HS-5 (cell line): ENCODE data around the gene BDKRB2.
"Not testable (repeated sequence)": the region's sequence is repeated elsewhere in the genome, so short reads cannot be mapped to it uniquely, and the experiment has no call there.

ENCODE experiments used
- DNase-seq: peaks from one replicate; pipeline ENCODE4 v3.0.0-alpha.2; 2012; ENCODE audit warnings: low read depth

The BDKRB2 gene

DNA sequence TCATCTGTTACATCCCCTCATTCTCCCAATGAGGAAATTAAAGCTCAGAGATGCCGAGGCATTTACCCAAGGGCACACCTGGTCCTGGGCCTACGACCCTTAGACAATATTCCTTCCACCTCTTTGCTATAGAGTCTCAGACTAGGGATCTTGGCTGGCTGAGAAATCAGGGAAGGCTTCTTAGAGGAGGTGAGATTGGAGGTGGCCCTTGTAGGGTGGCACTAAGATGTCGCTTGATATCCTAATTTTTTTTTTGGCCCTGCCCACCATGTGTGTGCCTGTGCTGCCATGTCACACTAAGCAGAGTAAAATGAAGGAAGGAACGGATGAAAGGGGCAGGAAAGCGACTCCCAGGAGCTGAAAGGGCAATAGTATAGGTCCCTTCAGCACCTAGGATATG lies 20.6 kb downstream of the BDKRB2 start:
- no peak for DNase-seq

DNA sequence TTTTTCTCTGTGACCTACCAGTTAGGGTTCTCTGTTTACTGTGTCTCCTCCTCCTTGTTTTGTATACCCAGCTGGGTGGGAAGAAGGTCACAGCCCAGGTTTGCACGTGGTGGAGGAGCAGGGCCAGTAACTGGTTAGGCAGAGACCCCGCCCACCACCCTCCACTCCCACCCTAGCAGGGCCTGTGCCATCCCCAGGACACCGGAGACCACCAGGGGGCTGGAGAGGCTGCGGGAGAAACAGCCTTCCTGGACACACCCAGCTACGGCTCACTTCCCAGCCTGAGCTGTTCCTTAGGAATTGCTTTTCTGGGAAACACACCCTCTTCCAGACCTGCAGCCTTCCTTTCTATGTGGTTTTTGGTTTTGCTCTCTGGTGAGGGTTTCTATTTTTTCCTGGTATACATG lies 21.1 kb downstream of the BDKRB2 start:
- DNase-seq = peak; percentile 49

DNA sequence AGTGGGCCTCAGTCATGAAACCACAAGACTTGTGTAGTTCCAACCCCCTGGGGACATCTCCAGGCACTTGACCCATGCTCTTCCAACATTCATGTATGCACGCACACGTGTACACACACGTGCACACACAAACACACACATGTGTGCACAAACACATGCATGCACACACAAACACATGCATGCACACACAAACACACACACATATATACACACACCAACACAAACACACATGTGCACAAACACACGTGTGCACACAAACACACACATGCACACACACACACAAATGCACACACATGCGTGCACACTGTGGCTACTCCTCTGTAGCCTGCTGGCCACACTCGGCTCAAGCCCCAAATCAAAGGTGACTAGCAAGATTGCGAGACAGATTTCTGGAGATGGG lies 22.8 kb downstream of the BDKRB2 start:
- no peak for DNase-seq

DNA sequence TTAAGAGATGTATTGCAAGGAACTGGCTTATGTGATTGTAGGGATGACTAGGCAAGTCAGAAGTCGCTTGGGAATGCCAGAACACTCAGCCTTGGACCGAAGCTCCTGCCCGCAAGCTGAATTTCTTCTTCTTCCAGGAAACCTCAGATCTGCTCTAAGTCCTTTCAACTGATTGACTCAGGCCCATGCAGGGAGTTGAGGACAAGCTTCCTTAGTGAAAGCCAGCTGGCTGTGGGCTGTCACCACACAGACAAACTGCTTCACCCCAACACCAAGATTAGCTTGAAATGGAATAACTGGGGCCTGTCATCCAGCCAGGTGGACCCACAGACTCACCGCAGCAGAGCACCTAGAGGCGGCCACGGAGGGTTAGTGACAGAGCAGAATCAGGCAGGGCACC lies 24.7 kb downstream of the BDKRB2 start:
- DNase-seq = no peak

DNA sequence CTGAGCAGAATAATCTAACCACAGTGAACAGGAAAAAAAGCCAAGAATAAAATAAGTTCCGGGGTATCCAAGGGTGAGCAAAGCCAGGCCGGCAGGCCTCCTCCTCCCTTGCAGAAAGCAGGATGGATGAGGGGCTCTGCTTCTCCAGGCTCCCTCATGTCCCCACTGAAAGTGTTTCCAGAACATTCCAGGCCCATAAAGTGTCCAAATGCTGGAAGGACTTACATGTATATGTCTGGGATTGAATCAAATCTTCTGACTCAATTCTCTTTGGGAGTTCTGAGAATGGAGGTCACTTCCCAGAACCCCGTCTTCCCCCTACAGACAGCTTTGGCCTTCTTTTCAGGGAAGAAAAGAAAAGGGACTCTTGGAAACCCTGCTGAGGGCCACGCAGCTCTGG lies 26.4 kb downstream of the BDKRB2 start:
- no peak for DNase-seq

DNA sequence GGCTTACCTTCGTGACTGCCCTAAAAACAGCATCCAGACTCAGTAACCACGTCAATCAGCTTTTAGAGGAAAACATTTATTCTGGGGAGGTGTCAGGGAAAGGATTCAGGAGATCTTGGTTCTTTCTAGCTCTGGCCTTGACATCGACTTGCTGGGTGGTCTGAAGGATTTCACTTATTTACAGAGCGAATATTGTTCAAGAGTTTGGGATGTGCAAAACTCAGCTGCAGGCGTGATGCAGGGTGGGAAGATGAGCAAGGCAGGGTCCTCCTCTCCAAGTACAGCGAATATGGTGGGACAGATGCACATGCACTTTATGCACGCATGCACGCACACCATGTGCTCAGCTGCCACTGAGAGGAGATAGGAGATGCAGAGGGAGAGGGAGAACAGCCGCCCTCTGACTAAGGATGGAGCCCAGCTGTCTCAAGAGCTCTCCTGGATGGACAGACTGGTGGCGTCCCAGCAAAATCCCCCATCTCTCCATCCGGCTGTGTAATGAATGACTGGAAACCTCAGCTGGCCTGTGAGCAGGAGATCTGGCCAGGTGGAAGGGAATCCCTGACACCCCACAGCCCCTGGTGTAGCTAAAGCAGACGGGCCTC lies 27.0 kb downstream of the BDKRB2 start:
- no peak for DNase-seq

DNA sequence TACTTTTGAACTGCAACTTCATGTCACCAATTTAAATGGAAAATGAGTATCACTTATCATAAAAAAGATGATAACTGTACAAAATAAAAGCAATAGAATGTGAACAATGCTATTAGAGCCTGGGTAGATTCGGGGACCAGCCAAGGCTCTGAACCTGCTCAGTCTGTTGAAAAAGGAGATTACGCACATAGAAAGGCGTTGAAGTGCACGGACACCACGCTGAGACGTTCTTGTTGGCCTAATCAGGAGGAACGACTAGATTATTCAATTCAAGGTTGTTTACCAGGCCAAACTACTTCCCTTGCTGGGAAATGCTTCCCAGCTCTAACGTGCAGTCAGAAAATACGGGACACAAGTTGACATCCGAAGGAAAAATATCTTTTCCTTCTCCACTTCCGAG lies 27.9 kb downstream of the BDKRB2 start:
- no peak for DNase-seq

DNA sequence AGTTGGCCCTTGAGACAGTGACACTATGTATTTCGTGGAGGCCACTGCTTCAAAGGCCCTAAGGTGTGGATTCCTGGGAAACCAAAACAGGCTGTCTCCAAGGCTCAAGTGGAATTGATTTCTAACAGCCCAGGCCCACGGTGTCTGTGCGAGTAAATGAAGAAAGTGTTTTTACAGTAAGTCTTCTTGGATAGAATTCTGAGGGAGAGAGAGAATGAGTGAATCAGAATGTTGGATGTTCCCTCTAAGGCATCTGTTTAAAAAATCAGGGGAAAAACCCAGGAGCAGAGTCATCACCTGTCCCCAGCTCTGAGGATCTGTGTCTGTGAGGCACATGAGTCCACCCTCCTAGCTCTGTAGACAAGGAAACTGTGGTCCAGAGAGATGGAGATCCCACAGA lies 29.0 kb downstream of the BDKRB2 start:
- DNase-seq = no peak

DNA sequence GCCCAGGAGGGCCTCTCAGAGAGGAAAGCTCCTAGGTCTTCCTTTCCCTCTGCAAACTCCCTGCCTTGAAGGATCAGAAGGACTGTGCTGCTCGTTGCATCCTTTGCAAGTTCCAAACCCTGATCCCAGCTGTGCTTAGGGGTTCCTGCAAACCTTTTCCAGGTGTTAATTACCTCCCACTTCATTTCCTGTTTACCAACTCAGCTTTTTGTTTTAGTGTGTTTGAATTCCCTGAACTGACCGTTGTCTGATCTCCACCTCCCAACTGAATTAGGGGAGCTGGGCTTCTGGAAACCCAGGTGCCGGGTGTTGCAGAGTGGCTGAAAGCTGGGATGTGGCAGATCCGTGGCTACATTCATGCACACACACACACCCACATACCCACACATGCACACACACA lies 30.8 kb downstream of the BDKRB2 start:
- DNase-seq = no peak

DNA sequence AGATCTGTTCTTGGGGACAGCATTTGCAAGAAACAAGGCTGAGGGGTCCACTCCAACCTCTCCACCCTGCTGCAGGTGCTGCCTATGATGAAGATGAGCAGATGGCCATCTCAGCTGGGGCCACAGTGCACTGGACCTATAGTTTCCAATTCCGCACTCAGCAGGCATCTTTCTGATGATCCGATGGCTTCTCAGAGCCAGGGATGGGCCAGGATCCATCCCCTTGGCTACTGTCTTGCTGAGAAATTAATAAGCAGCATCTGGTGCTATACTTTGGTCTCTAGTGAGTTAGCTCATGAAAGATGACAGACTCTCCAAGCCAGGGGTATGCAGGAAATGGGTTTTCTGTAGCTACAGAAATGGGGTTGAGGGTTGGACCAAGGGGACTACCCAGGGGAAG lies 33.0 kb downstream of the BDKRB2 start:
- no peak for DNase-seq

DNA sequence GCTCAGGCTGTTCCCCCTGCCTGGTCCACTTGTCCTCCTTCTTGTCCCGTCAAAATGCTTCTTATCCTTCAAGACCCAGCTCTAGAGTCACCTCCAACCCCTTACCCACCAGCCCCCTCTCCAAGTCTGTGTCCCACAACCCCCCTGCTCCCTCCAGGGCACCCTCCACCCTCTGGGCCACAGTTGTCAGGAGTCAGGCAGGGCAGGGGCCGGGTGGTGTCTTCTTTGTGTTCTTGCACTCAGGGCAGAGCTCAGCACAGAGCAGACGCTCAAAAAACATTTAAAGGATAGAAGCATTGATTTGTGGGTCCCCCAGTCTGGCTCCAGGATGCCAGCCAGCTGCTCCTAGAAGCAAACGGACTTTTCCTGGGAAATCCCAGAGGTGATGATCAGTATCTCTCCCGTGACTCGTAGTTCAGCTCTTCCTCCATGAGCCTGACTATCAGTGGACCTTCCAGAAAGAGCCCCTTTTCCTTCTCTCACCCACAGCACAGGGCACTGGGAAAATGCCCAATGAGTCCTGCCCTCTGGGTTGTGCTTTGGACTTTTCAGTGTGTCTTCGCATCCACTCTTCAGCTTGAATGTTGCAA lies 34.1 kb downstream of the BDKRB2 start:
- DNase-seq = no peak

DNA sequence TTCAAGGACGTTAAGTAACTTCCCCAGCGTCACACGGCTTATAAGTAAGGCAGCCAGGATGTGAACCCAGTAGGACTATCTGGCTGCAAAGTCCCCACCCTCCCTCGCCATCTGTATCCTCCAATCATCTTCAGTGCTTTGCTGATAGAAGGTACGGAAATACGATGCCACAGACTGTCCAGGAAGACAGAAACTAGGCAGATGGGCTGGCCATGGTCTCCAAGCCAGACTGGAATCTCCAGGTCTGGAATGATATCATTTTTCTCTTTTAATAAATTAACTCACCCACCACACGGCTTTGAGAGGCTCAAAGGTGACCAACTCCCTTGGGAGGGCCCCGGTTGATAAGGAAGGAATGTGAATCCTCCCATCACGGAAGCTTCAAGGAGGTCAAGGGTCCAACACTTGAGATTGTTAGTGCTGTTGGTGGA lies 35.1 kb downstream of the BDKRB2 start:
- DNase-seq = no peak

DNA sequence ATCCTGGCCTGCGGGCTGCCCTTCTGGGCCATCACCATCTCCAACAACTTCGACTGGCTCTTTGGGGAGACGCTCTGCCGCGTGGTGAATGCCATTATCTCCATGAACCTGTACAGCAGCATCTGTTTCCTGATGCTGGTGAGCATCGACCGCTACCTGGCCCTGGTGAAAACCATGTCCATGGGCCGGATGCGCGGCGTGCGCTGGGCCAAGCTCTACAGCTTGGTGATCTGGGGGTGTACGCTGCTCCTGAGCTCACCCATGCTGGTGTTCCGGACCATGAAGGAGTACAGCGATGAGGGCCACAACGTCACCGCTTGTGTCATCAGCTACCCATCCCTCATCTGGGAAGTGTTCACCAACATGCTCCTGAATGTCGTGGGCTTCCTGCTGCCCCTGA lies 36.0 kb downstream of the BDKRB2 start:
- DNase-seq = no peak

DNA sequence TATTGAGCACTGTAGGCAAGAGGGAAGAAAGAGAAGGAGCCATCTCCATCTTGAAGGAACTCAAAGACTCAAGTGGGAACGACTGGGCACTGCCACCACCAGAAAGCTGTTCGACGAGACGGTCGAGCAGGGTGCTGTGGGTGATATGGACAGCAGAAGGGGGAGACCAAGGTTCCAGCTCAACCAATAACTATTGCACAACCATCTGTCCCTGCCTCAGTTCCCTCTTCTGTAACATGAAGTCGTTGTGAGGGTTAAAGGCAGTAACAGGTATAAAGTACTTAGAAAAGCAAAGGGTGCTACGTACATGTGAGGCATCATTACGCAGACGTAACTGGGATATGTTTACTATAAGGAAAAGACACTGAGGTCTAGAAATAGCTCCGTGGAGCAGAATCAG lies 37.5 kb downstream of the BDKRB2 start:
- no peak for DNase-seq

DNA sequence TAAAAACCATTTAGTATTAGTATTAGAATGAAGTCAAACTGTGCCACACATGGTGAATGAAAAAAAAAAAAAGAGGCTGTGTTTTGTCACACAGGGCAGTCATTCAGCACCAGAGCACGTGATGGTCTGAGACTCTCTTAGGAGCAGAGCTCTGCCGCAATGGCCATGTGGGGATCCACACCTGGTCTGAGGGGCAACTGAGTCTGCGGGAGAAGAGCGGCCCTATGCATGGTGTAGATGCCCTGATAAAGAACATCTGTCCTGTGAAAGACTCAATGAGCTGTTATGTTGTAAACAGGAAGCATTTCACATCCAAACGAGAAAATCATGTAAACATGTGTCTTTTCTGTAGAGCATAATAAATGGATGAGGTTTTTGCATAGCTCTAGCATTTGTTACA lies 39.1 kb downstream of the BDKRB2 start:
- DNase-seq = no peak

DNA sequence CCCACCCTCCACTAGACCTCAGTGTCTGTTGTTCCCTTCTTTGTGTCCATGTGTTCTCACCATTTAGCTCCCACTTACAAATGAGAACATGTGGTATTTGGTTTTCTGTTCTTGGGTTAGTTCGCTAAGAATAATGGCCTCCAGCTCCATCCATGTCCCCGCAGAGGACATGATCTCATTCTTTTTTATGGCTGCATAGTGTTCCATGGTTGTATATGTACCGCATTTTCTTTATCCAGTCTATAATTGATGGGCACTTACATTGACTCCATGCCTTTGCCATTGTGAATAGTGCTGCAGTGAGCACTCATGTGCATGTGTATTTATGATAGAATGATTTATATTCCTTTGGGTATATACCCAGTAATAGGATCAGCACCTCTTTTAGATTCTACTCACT lies 40.4 kb downstream of the BDKRB2 start:
- not testable (repeated sequence) for DNase-seq

DNA sequence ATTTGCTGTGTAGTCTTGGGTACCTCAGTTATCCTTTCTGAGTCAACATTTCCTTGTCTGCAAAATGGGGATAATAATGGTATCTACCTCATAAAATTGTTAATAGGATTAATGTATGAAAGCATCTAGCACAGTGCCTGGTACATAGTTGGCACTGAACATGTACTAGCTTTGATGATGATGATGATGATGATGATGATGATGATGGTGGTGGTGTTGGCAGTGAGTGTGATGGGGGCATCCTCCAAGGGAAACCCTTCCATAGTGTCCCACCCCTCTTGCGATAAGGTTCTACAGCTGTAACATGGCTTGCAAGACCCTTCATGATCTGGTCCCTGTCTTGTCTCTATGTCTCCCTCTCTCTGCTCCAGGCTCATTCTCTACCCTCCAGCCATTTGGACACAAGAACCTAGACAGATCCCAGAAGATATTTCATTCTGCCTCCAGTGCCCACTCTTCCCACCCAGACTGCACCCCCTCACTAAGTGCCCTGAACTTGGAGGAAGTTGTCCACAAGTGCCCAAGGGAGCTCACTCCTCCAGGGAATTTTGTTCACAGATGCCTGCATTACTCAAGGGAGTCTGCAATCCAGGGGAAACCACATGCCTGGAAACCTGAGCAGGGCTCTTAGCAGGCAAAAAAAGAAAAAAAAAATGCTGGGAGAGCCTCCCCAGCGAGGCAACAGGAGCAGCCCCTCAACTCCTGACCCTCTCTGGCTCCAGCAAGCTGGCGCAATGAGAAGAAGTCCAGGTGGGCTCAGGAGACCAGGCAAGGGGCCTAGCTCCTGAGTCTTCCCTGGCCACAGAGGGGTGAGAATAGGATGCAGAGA lies 41.3 kb downstream of the BDKRB2 start:
- no peak for DNase-seq

DNA sequence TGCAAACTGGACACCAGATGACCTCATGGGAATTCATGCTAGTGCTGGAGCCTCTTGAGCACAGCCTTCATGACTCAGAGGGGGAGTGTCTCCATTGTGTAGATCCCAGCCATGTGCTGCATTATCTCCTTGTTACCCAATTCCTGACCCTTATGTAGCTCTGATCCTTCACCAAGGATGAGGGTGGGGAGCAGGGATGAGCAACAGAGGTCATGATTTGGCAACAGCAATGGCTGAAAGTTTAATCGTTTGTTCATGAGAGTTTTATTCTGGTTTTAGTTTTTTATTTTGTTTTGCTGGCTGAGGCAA lies 41.9 kb downstream of the BDKRB2 start:
- peak; percentile 97 for DNase-seq

DNA sequence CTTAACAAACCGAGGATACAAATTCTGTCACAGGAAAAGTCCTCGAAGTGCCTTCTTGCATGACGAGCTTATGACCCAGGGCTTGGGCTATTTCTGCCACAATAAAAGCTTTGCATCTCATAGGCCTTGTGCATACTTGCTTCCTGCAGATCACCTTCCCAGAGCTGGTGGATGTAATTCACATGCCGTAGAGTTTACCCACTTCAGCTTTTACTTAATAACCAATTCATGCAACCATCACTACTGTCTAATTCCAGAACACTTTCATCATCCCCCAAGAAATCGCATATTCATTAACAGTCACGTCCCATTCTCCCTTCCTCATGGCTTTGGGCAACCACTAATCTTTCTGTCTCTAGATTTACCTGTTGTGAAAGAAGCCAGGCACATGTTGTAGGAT lies 42.4 kb downstream of the BDKRB2 start:
- no peak for DNase-seq

DNA sequence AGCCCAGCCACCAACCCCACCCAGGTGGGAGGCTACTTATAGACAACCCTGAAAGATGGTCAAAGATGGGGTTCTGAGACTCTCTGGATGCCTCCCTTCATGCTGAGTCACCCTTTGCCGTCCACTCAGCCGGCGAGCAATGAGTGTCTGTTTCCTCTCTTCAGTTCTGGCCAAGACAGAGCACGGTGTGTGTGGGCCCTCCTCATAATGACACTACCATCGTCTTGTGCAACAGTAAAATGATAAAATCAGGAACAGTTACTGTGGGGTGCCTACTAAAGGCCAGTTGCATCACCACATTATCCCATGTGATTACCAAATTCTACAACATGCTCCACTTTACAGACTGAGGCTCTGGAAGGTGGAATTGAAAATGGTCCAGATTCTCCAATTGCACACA lies 44.4 kb downstream of the BDKRB2 start:
- peak; percentile 77 for DNase-seq

DNA sequence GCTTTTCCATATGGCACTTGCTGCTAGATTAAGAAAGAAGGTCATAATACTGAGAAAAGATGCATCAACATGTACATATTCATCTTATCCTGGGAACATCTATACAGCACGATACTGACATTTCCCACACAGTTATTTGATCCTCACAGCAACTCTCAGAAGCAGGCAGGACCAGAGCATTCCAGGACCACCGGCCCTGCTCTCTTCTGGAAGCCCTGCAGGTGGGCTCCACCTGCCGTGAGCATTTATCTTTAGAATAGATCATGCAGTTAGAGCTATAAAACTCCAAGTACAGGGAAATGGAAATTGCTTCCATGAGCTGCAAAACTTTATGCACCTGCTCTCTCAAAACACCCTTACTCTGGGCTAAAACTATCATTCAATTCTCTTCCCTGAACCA lies 45.8 kb downstream of the BDKRB2 start:
- no peak for DNase-seq

DNA sequence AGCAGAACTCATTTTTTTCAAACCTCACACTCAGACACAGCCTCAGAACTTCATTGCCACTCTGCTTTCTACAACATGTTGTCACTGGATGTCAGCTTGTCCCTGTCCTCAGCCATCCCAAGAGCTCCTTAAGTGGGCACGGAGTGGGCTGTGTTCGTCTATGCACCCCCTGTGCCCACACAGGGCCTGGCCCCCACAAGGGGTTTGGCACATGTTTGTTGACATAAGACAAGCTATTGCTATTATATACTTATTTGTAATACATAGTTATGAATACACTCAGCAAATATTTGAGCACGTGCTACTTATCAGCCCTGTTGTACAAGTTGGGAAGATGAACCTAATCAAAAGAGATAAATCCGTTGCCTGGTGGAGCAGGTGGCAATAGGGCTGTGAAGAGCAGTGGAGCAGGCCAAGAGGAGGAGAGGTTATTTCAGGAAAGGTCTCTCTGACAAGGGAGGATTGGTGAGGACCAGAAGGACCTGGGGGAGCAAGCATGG lies 47.1 kb downstream of the BDKRB2 start:
- DNase-seq = no peak

DNA sequence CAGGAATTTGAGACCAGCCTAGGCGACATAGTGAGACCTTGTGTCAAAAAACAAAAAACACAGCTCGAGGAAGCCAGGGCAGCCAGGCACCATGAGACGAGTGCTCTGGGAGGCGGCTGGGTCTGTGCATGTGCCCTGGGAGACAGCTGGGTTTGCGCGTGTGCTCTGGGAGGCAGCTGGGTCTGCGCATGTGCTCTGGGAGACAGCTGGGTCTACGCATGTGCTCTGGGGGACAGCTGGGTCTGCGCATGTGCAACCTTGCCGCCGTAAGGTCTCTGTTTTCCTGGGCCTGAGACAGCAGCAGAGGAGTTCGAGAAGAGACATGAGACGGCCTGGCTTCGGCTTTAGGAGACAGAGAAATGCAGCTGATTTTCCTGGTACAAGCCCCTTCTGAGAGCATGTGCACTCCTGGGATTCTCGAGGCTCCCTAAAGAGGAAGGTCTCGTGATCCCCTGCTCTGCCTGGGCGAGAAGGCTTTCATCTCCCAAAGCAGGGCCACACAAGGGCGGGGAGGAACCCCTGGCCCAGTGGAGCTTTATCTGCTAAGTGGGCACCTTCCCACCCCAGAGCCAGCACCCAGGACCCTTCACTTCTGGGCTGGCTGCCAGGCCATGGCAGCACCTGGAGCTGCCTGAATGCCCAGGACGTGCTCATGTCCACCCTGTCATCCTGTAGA lies 47.8 kb downstream of the BDKRB2 start:
- no peak for DNase-seq
